GM18858 (cell line): ENCODE results near the gene TMEM179.
"Not testable (repeated sequence)": the region's sequence is repeated elsewhere in the genome, so short reads cannot be mapped to it uniquely, and the experiment has no call there.

Experiments
- ATAC-seq: cut with Tn5 transposase; IDR thresholded peaks from one replicate; pipeline ENCODE4 v1.9.1; 2021; ENCODE audit not compliant: unreplicated experiment

TMEM179 gene

GRCh38 chr14:104604458-104605449, at the start of gene TMEM179:
TSS of gene TMEM179 (minus strand) at chr14:104604772. CDS start at chr14:104604741, 31 bp downstream.
- ATAC-seq: no peak

- ATAC-seq: no peak
Measured at GRCh38 chr14:104654119-104654518, 49.5 kb upstream of the TMEM179 start.

DNA sequence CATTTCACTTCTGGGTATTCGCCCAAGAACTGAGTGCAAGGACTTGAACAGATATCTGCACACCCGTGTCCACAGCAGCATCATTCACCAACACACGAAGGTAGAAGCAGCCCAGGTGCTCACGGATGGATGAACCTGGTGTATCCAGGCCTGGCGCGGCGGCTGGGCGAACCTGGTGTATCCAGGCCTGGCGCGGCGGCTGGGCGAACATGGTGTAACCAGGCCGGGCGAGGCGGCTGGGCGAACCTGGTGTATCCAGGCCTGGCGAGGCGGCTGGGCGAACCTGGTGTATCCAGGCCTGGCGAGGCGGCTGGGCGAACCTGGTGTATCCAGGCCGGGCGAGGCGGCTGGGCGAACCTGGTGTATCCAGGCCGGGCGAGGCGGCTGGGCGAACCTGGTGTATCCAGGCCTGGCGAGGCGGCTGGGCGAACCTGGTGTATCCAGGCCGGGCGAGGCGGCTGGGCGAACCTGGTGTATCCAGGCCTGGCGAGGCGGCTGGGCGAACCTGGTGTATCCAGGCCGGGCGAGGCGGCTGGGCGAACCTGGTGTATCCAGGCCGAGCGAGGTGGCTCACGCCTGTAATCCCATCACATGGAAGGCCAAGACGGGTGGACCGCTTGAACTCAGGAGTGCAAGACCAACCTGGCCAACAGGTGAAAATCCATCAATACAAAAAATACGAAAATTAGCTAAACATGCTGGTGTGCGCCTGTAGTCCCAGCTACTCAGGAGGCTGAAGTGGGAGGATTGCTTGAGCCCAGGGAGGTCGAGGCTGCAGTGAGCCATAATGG, 48.8 kb upstream of the TMEM179 start:
- ATAC-seq: not testable (repeated sequence)

GRCh38 chr14:104652386-104652785, 47.8 kb upstream of the TMEM179 start:
- ATAC-seq: no peak

- ATAC-seq: no peak
Measured at GRCh38 chr14:104651876-104652260, 47.3 kb upstream of the TMEM179 start.

DNA sequence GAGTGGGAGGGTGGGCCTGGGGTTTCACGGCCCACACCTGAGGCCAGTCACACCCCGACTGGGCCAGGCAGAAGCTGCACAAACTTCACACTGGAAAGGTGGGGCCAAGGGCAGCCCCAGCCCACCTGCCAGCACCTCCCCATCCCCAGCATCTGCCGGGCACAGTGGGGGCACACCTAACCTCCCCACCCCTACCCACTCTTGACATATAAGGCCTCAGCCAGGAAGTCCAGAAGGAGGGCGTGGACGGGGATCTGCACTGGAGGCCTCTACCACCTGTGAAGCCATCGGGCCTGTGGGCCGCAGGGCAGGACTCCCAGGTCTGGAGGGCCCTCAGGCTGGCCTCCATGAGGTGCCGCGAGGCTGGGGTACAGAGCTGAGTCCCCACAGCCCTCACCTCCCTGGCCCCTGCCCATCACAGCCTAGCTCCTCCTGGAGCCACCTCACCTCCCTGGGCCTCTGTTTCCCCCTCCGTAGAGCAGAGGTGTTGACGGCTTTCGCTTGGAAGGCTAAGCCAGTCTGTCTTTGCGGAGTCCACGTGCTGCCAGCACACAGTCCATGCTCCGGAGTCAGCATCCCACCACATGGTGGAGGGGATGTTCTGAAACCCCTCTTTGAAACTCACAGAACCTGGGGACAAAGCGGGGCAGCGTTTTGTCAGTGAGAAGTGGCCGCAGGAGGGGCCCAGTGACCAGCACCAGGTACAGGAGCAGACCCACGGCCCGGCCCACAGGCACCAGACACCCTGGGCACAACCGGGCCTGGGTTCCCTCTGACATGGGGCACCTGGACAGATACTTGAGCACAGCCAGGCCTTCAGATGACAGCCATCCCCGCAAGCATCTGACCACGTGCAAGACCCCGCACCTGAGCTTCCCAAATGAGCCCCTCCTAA, 46.7 kb upstream of the TMEM179 start:
- no peak for ATAC-seq

GRCh38 chr14:104650057-104650980, 45.7 kb upstream of the TMEM179 start:
- ATAC-seq: no peak

GRCh38 chr14:104647467-104648043, 43.0 kb upstream of the TMEM179 start:
- ATAC-seq: no peak

- ATAC-seq: no peak
Measured at GRCh38 chr14:104644656-104645378, 40.2 kb upstream of the TMEM179 start.

- no peak for ATAC-seq
Measured at GRCh38 chr14:104644091-104644635, 39.6 kb upstream of the TMEM179 start.

GRCh38 chr14:104643306-104643705, 38.7 kb upstream of the TMEM179 start:
- no peak for ATAC-seq

GRCh38 chr14:104642540-104642868, 37.9 kb upstream of the TMEM179 start:
- no peak for ATAC-seq

GRCh38 chr14:104641753-104642539, 37.4 kb upstream of the TMEM179 start:
- ATAC-seq: no peak

DNA sequence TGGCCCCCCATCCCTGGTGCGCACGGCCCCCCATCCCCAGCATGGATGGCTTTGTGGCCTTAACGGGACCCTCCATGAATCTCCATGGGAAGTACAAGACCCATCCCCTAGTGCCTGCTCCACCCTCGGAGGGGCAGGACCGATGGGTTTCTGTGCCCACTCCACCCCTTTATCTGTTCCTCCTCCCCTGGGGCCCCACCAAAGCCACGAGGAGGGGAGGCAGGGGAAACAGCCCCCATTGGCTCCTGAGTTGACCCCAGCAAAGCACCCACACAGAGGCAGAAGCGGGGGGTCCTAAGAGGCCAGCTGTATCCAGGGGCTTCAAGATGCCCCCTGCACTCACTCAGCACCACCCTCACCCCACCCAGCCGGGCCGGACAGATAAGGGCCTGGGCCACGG, 36.1 kb upstream of the TMEM179 start:
- ATAC-seq: no peak

GRCh38 chr14:104639885-104640548, 35.4 kb upstream of the TMEM179 start:
- ATAC-seq: no peak

GRCh38 chr14:104639471-104639870, 34.9 kb upstream of the TMEM179 start:
- ATAC-seq: no peak

- ATAC-seq: no peak
Measured at GRCh38 chr14:104638927-104639450, 34.4 kb upstream of the TMEM179 start.
